DMS79 (cell line): ENCODE results near the gene CSTPP1.
"Not testable (repeated sequence)": the region's sequence is repeated elsewhere in the genome, so short reads cannot be mapped to it uniquely, and the experiment has no call there.

ENCODE experiments used
- DNase-seq: peaks from one replicate; lab custom pipeline; 2025; lab: John Stamatoyannopoulos, UW

The CSTPP1 gene

DNA sequence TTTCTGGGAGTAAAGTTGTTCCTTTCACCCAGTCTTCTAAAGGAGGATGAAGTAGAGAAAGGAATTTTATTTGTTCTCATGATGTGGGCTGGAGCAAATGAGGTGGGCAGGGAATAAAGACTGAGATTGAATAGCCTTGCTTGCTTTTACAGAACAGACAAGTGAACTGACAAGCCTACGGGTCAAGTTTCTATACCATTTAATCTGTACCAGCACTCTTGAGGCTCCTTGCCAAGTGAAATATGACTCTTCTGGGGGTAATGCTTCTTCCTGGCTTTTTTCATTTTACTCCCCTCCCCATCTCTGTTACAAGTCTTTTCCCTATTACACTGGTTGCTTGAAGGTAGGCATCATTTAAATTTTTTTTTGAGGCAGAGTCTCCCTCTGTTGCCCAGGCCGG lies 54.8 kb downstream of the CSTPP1 start:
- no peak for DNase-seq

DNA sequence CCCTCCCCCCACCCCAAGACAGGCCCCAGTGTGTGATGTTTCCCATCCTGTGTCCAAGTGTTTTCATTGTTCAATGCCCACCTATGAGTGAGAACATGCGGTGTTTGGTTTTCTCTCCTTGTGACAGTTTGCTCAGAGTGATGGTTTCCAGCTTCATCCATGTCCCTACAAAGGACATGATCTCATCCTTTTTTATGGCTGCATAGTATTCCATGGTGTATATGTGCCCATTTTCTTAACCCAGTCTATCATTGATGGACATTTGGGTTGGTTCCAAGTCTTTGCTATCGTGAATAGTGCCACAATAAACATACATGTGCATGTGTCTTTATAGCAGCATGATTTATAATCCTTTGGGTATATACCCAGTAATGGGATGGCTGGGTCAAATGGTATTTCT lies 55.8 kb downstream of the CSTPP1 start:
- DNase-seq: not testable (repeated sequence)

DNA sequence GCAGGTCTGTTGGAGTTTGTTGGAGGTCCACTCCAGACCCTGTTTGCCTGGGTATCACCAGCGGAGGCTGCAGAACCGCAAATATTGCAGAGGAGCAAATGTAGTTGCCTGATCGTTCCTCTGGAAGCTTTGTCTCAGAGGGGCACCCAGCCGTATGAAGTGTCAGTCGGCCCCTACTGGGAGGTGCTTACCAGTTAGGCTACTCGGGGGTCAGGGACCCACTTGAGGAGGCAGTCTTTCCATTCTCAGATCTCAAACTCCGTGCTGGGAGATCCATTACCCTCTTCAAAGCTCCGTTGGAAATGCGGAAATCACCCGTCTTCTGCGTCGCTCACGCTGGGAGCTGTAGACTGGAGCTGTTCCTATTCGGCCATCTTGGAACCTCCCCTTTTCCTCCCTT lies 61.2 kb downstream of the CSTPP1 start:
- not testable (repeated sequence) for DNase-seq

DNA sequence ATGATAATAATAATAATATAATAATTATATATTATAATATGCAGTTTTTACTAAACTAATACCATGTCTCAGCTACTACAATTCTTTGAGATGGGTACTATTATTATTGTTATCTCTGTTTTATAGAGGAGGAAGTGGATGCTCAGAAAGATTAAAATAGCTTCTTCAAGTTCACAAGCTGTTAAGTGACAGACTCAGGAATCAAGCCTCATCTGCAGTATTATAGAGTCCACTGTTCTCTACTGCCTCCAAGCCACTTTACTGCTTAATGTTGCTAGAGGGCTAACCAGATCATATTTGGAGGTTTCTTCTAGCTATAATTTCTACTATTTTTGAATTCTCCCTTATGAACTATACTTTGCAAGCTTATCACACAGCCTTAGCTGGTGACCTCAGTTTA lies 62.7 kb downstream of the CSTPP1 start:
- DNase-seq: no peak

DNA sequence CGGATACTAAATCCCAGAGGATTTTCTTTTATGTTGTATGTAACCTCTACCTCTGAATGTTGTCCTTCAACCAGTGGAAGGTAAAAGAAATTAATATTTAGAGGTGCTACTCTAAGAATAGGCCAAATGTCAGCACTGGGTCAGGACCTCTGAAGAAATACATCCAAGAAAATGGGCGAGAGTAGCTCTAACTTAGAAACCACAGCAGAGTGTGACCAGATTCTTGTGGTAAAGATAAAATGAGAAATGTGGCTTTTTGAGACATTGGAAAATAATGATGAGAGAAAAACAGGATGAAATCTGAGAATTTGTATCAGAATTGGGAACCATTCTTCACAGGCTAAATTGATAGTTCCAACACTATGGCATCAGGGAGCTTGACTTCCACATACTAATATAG lies 63.5 kb downstream of the CSTPP1 start:
- DNase-seq: no peak

DNA sequence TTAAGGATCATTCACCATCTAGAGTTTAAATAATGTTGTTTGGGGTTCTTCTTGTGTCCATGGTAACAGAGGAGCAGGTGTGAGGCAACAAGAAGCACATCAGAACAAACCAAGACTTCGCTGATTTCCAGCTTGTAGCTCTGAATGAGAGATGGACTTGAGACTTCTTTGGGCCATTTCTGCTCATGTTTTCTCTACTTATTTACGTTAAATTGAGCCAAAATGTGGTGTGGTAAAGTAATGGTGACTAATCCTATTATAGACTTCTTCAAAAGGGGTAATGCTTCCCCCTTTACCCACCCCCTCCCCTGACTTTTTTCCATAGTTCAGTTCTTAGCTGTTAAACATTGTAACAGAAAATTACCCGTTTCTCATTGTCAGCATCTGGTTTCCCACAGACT lies 65.2 kb downstream of the CSTPP1 start:
- peak; percentile 10 for DNase-seq

DNA sequence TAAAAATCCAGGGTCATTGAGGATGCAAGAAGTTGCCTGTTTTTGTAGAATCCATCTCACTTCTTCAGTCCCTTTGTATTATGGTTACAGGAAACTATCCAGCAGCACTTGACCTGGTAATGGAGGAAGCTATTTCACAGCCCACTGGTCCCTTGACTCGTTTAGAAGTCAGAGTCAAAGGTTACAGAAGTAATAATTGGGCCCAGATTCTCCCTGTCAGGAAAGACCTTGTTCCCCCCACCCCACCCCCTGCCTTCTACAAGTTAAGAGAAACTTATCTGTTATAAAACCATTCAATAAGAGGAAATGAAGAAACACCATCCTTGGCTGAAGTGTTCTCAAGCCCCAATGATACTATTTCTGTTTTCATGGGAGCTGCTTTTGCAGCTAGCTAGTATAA lies 65.8 kb downstream of the CSTPP1 start:
- DNase-seq: no peak

DNA sequence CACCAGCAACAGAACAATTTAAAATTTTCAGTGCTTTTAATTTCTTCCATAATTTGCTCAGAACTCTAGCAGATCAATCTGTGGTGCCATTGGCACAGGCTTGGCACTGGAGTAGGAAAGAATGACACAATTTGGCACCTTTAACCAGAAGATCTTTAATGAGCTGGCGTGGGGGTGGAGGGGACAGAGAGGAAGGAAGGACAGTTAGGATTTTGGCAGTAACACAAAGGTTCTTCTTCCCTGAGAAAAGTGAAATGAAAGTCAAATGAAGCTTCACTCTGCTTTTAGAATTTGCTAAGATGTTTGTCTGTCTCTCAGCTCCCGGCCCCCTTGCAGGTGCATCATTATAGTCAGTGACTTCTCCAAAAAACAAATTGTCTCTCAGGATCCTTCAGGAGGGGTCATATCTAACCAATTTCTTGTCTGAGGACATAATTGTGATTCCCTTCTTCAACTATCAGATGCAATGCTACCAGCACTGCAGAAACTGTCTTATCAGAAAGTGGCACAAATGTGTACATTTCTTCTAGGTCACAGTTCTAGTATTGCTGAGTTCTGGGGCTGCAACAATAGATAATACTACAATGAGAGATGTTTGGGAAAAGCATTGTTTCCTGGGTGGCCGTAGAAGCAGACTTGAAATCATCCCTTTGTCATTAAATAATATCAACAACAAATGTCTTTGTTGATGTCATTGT lies 66.8 kb downstream of the CSTPP1 start:
- no peak for DNase-seq

DNA sequence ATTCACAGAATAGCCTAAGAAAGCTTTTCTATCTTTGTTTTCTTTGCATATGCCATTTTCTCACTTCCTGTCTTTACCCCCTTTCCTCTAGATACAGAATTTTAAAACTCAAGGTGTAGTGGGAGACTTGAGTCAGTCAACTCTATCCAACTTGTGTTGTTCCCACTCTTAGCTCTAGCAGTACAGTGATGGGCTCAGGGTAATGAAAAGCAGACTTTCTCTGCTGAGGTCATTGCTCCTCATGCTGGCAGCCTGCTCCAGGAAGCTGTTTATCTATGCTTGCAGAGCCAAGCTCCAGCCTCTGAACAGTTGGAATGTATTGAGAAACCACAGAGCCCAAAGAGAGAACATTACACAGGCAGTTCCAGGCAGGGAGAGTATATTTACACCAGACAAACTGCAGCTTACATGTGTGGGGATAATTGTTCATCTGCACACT lies 68.1 kb downstream of the CSTPP1 start:
- DNase-seq: no peak

DNA sequence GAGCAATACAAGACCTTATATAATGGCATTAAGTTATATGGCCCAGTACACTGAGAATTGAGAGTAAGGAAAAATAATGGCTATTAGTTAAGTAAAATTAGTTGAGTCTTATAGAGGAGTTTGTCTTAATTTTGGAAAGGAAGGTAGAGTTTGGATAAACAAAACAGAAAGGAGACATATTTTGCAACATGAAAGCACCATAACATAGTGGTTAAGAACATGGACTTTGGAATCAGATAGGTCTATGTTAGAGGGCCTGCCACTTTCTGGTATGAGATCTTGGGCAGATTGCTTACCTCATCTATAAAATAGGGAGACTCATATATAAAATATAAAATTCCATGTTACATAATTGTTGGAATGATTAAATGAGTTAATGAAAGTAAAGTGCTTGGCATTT lies 68.9 kb downstream of the CSTPP1 start:
- no peak for DNase-seq

DNA sequence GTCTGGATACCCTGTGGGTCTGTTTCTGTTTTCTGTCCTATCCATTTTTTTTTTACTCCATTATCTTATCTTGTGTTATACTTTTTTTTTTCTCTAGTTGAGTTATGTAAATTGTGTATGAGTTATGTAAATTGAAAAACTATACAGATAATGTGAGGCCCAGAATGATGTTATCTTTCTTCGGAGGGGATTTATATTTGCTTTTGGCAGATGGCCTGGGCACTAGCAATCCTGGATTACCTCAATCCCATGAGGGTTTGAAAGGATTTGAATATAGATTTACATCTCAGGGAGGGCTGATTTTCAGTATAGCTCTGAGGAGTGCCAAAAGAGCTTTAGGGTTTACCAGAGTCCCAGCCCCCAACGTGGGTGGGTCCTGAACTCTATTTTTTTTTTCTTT lies 71.0 kb downstream of the CSTPP1 start:
- no peak for DNase-seq

DNA sequence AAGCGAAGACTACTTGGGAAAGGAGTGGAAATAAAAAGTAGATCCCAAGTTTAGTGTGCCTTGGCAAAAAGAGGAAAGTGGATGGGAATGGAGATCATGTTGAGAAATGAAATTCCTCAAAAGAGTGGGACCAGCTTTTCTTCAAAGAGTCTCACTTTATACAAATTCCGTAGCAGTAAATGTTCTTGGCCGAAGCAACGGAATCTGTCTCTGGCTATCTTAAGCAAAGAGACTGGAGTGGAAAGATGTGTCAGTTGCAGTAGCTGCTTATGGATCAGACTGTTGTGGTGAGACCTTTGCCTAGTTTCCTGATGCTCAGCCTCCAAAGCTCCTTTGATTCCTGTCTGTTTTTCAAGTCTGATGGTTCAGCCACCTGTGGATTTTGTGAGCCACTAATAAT lies 73.6 kb downstream of the CSTPP1 start:
- no peak for DNase-seq

DNA sequence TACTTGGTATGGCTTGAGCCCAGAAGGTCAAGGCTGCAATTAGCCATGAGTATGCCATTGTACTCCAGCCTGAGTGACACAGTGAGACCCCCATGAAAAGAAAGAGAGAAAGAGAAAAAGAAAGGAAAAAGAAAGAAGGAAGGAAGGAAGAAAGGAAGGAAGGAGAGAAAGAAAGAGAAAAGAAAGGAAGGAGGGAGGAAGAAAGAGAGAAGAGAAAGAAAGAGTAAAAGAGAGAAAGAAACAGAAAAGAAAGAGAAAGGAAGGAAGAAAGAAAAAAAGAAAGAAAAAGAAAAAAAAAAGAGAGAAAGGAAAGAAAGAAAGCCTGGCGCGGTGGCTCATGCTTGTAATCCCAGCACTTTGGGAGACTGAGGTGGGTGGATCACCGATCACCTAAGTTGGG lies 77.5 kb downstream of the CSTPP1 start:
- no peak for DNase-seq

DNA sequence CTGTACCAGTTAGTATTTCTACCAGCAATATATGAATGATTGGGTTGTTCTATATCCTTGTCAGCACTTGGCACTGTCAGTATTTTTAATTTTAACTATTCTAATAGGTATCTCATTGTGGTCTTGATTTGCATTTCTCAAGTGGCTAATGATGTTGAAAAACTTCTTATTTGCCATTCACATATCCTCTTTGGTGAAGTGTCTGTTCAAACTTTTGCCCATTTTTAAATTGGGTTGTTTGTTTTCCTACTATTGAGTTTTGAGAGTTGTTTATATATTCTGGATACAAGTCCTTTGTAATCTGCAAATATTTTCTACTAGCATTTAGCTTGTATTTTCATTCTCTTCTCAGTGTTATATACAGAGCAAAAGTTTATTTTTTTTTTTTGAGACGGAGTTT lies 82.1 kb downstream of the CSTPP1 start:
- DNase-seq: no peak

DNA sequence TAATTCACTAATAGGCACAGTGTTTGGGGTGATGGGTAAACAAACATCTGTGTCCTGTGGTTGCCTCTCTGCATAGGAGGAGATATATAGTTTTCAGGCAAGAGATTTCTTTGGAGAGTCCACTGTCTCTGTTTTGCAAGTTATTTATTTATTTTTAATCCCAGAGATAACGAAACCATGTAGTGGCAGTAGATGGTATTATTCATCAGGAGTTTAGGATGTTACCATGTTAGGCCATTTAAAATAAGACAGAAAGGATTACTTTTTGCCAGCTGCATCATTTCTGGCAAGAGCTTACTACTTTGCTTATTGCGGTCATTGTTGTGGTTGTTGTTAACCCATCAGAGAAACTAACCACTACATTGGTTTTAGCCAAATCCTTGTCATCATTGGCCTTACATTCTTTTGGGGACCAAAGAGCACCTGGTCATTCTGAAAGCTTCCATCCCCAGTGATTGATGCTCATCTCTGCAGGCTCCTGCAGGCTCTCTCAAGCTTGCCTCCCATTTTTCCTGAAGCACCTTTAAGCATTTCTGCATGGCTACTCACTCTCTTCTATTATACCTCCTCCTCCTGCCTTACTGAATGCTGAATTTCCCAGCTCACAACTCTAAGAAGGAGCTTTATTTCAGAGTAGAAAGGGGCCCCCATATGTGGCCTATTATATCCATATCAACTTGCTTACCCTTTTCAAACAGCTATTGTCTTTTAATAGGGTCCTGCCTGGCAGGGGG lies 84.4 kb downstream of the CSTPP1 start:
- no peak for DNase-seq

DNA sequence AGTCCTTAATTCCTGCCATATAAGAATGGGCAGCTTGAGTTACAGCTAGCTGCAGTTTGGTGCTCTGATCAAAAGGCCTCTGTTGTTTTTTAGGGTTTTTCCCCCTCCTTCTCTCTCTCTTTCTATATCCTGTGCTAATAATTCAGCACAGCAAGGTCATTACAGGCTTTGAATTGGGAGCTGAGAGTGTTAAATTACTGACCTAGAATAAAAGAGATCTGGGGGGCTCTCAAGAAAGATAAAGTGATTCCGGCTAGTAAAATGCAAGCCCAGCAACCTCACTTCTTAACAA lies 84.9 kb downstream of the CSTPP1 start:
- no peak for DNase-seq

DNA sequence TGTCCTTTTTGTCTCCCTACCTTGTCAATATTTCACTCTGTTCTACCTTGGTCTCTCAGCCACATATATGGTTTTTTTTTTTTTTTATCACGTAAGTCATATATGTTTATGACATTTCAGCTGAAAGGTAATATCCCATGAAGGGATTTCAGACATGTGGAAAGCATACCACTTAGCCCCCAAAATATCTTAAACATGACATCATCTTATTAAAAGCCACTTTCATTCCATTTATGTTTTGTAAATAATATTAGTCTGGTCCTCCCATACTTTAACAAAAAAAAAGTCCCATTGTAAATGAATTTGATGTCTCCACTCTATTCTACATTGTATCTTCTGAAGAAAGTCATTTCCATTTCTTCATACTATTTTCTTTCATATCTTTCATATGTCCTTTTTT lies 85.4 kb downstream of the CSTPP1 start:
- no peak for DNase-seq

DNA sequence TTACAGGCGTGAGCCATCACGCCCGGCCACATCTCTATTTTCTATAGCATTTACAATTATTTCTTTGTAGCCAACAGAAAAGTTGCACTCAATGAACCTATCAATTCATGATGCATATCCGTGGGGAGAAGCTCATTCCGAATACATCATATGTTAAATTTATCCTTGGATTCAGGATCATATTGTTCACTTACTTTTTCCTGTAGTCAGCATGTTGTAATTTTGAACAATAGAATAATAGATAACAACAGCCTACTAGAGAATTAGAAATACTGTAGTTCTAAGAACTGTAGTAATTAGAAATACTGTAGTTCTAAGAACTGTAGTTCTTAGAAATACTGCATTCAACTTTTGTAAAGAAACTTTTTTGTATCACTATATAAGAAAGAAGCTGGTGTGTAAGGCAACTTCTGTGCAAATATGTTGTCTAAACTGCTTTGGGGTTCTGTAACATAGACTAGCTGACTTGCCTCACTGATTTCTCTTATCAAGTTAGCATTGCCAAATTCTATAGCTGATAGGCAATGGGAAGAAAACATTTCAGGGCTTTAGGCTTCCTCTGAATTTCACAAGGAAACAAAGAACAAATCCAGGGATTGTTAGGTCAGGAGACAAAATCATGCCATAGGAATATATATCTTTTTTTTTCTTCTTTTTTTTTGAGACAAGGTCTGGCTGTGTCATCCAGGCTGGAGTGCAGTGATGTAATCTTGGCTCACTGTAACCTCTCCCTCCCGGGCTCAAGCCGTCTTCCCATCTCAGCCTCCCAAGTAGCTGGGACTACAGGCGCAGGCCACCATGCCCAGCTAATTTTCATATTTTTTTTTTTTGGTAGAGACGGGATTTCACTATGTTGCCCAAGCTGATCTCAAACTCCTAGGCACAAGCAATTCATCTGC lies 91.9 kb downstream of the CSTPP1 start:
- no peak for DNase-seq

DNA sequence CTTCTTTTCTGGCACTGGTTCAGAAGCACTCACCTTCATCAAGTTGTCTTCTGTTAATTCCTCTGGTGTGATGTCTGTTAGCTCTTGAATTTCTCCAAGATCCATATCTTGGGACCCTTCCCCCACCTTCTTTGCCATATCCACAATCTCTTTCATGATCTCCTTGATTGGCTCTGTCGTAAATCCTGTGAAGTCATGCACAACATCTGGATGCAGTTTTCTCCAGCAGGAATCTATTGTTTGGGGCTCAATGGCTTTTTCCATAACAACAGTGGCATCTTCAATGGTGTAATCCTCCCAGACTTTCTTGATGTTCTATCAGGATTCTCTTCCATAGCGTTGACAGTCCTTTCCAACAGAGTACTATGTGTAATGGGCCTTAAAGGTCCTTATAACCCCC lies 96.9 kb downstream of the CSTPP1 start:
- no peak for DNase-seq

DNA sequence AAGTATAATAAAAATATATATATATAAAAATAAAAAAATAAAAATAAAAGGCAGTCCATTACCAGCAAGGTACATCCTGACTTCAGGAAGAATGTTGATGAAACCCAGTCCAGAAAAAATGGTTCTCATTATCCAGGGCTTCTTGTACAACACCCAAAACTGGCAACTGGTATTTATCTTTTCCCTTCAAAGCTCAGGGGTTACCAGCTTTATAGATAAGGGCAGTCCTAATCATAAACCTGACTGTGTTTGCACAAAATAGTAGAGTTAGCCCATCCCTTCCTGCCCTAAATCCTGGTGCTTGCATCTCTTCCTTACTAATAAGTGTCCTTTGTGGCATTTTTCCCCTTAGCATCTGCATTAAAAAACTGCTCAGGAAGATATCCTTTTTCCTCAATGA lies 97.5 kb downstream of the CSTPP1 start:
- DNase-seq: no peak

DNA sequence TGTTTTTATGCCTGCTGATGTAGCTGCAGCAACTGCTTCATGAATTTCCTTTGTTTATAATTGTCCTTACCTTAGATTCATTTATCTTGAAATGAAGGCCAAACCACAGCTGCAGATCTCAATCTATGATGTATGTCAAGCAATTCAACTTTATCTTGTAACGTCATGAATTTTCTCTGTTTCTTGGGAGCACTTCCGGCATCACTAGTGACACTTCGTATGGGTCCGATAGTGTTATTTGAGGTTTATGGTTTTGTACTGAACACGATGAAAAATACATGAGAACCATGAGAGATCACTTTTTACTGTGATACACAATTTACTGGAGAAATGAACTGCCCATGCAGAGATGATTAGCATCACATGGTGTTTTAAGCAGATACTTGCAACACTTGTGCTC lies 98.5 kb downstream of the CSTPP1 start:
- no peak for DNase-seq

DNA sequence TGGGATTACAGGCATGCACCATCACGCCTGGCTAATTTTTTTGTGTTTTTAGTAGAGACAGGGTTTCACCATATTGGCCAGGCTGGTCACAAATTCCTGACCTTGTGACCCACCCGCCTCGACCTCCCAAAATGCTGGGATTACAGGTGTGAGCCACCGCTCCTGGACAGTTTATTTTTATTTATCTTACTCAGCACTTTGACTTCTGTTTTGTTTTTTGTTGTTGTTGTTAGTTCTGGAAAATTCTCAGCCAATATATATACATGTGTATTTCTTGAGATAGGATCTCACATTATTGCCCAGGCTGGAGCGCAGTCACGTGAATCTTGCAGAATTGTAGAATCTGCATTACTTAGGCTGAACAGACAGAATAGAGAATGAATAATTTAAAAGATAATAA lies 107.6 kb downstream of the CSTPP1 start:
- no peak for DNase-seq

DNA sequence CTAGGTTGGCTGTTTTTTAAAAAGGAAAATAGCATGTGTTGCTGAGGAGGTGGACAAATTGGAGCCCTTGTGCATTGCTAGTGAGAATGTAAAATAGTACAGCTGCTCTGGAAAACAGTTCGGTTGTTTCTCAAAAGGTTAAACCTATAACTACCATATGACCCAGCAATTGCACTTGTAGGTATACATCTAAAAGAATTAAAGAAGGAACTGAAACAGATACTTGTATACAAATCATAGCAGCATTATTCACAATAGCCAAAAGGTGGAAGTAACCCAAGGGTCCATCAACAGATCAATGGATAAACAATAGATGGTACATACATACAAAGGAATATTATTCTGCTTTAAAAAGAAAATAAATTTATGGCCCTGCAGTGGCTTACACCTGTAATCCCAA lies 111.4 kb downstream of the CSTPP1 start:
- no peak for DNase-seq
